Non-pigmented ciliary epithelial cell (primary cell): ENCODE measurements around the gene SLC26A11.
"Not testable (repeated sequence)": the region's sequence is repeated elsewhere in the genome, so short reads cannot be mapped to it uniquely, and the experiment has no call there.

Source experiments
- DNase-seq: peaks from one replicate; pipeline ENCODE4 v3.0.0-alpha.2; 2010; ENCODE audit warnings: low read depth

Gene SLC26A11

GRCh38 chr17:80196652-80197051 is 23.6 kb upstream of the SLC26A11 start:
- no peak for DNase-seq

- DNase-seq = no peak
Measured at GRCh38 chr17:80198144-80198661, 22.0 kb upstream of the SLC26A11 start.

- DNase-seq = not testable (repeated sequence)
Measured at GRCh38 chr17:80199295-80199694, 20.9 kb upstream of the SLC26A11 start.

- DNase-seq = no peak
Measured at GRCh38 chr17:80201446-80201845, 18.8 kb upstream of the SLC26A11 start.

- no peak for DNase-seq
Measured at GRCh38 chr17:80202197-80202596, 18.0 kb upstream of the SLC26A11 start.

GRCh38 chr17:80203471-80203963 is 16.7 kb upstream of the SLC26A11 start:
- no peak for DNase-seq

- DNase-seq = no peak
Measured at GRCh38 chr17:80204626-80205468, 15.4 kb upstream of the SLC26A11 start.

GRCh38 chr17:80205811-80206210 is 14.4 kb upstream of the SLC26A11 start:
- no peak for DNase-seq

- DNase-seq = no peak
Measured at GRCh38 chr17:80208050-80208449, 12.2 kb upstream of the SLC26A11 start.

GRCh38 chr17:80209765-80210164 is 10.5 kb upstream of the SLC26A11 start:
- DNase-seq = no peak

GRCh38 chr17:80210348-80211108 is 9.7 kb upstream of the SLC26A11 start:
- no peak for DNase-seq

- DNase-seq = no peak
Measured at GRCh38 chr17:80212109-80212508, 8.1 kb upstream of the SLC26A11 start.

- no peak for DNase-seq
Measured at GRCh38 chr17:80212511-80212910, 7.7 kb upstream of the SLC26A11 start.

GRCh38 chr17:80212962-80213642 is 7.1 kb upstream of the SLC26A11 start:
- DNase-seq = no peak

- DNase-seq = no peak
Measured at GRCh38 chr17:80213643-80213975, 6.6 kb upstream of the SLC26A11 start.

- no peak for DNase-seq
Measured at GRCh38 chr17:80214012-80214877, 6.0 kb upstream of the SLC26A11 start.

- DNase-seq = no peak
Measured at GRCh38 chr17:80214878-80215210, 5.4 kb upstream of the SLC26A11 start.

GRCh38 chr17:80216473-80217456 is 3.5 kb upstream of the SLC26A11 start:
- DNase-seq = no peak

GRCh38 chr17:80217703-80218362 is 2.4 kb upstream of the SLC26A11 start:
- DNase-seq = no peak

GRCh38 chr17:80218391-80218790 is 1.8 kb upstream of the SLC26A11 start:
- no peak for DNase-seq
